ENCODE measurements around the gene PITRM1.

DNA sequence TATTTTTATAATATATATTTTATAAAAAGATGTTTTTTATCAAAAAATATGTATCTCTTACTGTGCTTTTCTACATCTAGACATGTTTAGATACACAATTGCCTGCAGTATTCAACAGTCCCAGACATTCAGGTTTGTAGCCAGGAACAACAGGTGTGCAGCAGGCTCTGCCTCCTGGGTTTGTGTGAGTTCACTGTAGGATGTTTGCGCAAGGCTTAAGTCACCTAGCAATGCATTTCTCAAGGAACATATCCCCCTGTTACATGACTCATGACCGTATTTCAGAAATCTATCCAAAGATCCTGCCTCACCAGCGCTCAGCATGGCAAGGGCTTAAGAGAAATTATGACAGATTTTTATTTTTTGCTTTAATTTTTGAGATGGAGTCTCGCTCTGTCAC is 41.5 kb downstream of the PITRM1 start:
- TF ChIP-seq, protein P1, sequence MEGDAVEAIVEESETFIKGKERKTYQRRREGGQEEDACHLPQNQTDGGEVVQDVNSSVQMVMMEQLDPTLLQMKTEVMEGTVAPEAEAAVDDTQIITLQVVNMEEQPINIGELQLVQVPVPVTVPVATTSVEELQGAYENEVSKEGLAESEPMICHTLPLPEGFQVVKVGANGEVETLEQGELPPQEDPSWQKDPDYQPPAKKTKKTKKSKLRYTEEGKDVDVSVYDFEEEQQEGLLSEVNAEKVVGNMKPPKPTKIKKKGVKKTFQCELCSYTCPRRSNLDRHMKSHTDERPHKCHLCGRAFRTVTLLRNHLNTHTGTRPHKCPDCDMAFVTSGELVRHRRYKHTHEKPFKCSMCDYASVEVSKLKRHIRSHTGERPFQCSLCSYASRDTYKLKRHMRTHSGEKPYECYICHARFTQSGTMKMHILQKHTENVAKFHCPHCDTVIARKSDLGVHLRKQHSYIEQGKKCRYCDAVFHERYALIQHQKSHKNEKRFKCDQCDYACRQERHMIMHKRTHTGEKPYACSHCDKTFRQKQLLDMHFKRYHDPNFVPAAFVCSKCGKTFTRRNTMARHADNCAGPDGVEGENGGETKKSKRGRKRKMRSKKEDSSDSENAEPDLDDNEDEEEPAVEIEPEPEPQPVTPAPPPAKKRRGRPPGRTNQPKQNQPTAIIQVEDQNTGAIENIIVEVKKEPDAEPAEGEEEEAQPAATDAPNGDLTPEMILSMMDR (IDR thresholded peaks at IDR 0.05; ENCODE audit: borderline replicate concordance, extremely low read depth, low read length, poor library complexity, severe bottlenecking) = no peak
- no peak for TF ChIP-seq EZH2 (IDR thresholded peaks at IDR 0.05; ENCODE audit: borderline replicate concordance, low read depth, low read length, severe bottlenecking)

Data from DND-41 (cell line).